Activated naive CD8-positive, alpha-beta T cell treated with anti-CD3 and anti-CD28 coated beads for 36 hours (primary cell): Measurements from ENCODE around the gene SDHAF1. TPM values are rescaled to one million over a fixed set of nuclear protein-coding genes. Genes with fewer than 3 reads are reported as not detected.
"Not testable (repeated sequence)": the region's sequence is repeated elsewhere in the genome, so short reads cannot be mapped to it uniquely, and the experiment has no call there.

Experiments
- DNase-seq: peaks from one replicate; pipeline ENCODE4 v3.0.0; 2021
- H3K27ac Mint-ChIP-seq: one replicate; pipeline ENCODE4 v1.8.0; 2022; ENCODE audit warnings: mild to moderate bottlenecking, moderate library complexity, mixed read lengths
- H3K27me3 Mint-ChIP-seq: one replicate; pipeline ENCODE4 v1.8.0; 2022; ENCODE audit warnings: mild to moderate bottlenecking, mixed read lengths
- H3K36me3 Mint-ChIP-seq: one replicate; pipeline ENCODE4 v1.8.0; 2021; ENCODE audit warnings: mild to moderate bottlenecking, mixed read lengths
- H3K4me1 Mint-ChIP-seq: one replicate; pipeline ENCODE4 v1.8.0; 2021; ENCODE audit warnings: mixed read lengths
- H3K4me3 Mint-ChIP-seq: one replicate; pipeline ENCODE4 v1.8.0; 2022; ENCODE audit warnings: mild to moderate bottlenecking, moderate library complexity, mixed read lengths
- H3K9me3 Mint-ChIP-seq: one replicate; pipeline ENCODE4 v1.8.0; 2022; ENCODE audit warnings: mixed read lengths
- total RNA-seq, 2 experiments: library from RNA; stranded (reverse); gene quantifications; one replicate each; pipeline ENCODE4 v1.2.3, GENCODE V29; 2021

The SDHAF1 gene
- total RNA-seq, 2 experiments from 2014 or later: 22.6 to 23.1 TPM

- H3K9me3 Mint-ChIP-seq: no peaks in the 10 kb centered on the region
- peak; percentile 53 for DNase-seq
- H3K27me3 Mint-ChIP-seq: peaks cover 34% of the 10 kb centered on the region
- H3K27ac Mint-ChIP-seq: no peak overlapping the region
- no peaks in the 10 kb centered on the region for H3K36me3 Mint-ChIP-seq
- no peak overlapping the region for H3K4me3 Mint-ChIP-seq
- H3K4me1 Mint-ChIP-seq: no peaks in the 10 kb centered on the region
Measured at GRCh38 chr19:35977446-35978222, 17.4 kb upstream of the SDHAF1 start.

GRCh38 chr19:35978271-35978670 lies 16.7 kb upstream of the SDHAF1 start:
- H3K4me3 Mint-ChIP-seq: no peak overlapping the region
- H3K9me3 Mint-ChIP-seq: no peaks in the 10 kb centered on the region
- H3K27ac Mint-ChIP-seq: no peak overlapping the region
- H3K27me3 Mint-ChIP-seq: peaks cover 39% of the 10 kb centered on the region
- no peaks in the 10 kb centered on the region for H3K36me3 Mint-ChIP-seq
- no peak for DNase-seq
- H3K4me1 Mint-ChIP-seq: no peaks in the 10 kb centered on the region

GRCh38 chr19:35978832-35979365 lies 16.1 kb upstream of the SDHAF1 start:
- H3K27ac Mint-ChIP-seq: no peak overlapping the region
- no peaks in the 10 kb centered on the region for H3K36me3 Mint-ChIP-seq
- H3K27me3 Mint-ChIP-seq: peaks cover 39% of the 10 kb centered on the region
- H3K4me3 Mint-ChIP-seq: no peak overlapping the region
- no peaks in the 10 kb centered on the region for H3K4me1 Mint-ChIP-seq
- no peaks in the 10 kb centered on the region for H3K9me3 Mint-ChIP-seq
- no peak for DNase-seq

GRCh38 chr19:35980997-35981396 lies 14.0 kb upstream of the SDHAF1 start:
- peaks cover 50% of the 10 kb centered on the region for H3K27me3 Mint-ChIP-seq
- not testable (repeated sequence) for H3K4me1 Mint-ChIP-seq, H3K27ac Mint-ChIP-seq, H3K36me3 Mint-ChIP-seq, DNase-seq, H3K4me3 Mint-ChIP-seq, H3K9me3 Mint-ChIP-seq

GRCh38 chr19:35983177-35983576 lies 11.8 kb upstream of the SDHAF1 start:
- no peak overlapping the region for H3K27ac Mint-ChIP-seq
- peaks cover 60% of the 10 kb centered on the region for H3K27me3 Mint-ChIP-seq

GRCh38 chr19:35986111-35986510 lies 8.9 kb upstream of the SDHAF1 start:
- H3K4me3 Mint-ChIP-seq: no peak overlapping the region
- H3K36me3 Mint-ChIP-seq: no peaks in the 10 kb centered on the region
- H3K27ac Mint-ChIP-seq: no peak overlapping the region
- peaks cover 48% of the 10 kb centered on the region for H3K27me3 Mint-ChIP-seq
- peaks cover 2% of the 10 kb centered on the region for H3K4me1 Mint-ChIP-seq
- peaks cover 1% of the 10 kb centered on the region for H3K9me3 Mint-ChIP-seq
- no peak for DNase-seq

More at GRCh38 chr19:35983177-35983576, 11.8 kb upstream of the SDHAF1 start:
- Mint-ChIP-seq H3K36me3 (no peaks in the 10 kb centered on the region), H3K4me3 (no peak overlapping the region), H3K4me1 (peaks cover 2% of the 10 kb centered on the region), H3K9me3 (peaks cover 1% of the 10 kb centered on the region)
- DNase-seq: no peak

- no peaks in the 10 kb centered on the region for H3K36me3 Mint-ChIP-seq
- no peak overlapping the region for H3K27ac Mint-ChIP-seq
- peaks cover 48% of the 10 kb centered on the region for H3K27me3 Mint-ChIP-seq
- peaks cover 2% of the 10 kb centered on the region for H3K4me1 Mint-ChIP-seq
- peak; percentile 28 for DNase-seq
- H3K9me3 Mint-ChIP-seq: peaks cover 1% of the 10 kb centered on the region
- peak overlapping the region; percentile 71 for H3K4me3 Mint-ChIP-seq
Measured at GRCh38 chr19:35986664-35987570, 8.1 kb upstream of the SDHAF1 start.

GRCh38 chr19:35987571-35987896 lies 7.5 kb upstream of the SDHAF1 start:
- DNase-seq: no peak
- H3K36me3 Mint-ChIP-seq: no peaks in the 10 kb centered on the region
- H3K4me3 Mint-ChIP-seq: no peak overlapping the region
- no peak overlapping the region for H3K27ac Mint-ChIP-seq
- peaks cover 2% of the 10 kb centered on the region for H3K4me1 Mint-ChIP-seq
- peaks cover 1% of the 10 kb centered on the region for H3K9me3 Mint-ChIP-seq
- H3K27me3 Mint-ChIP-seq: peaks cover 48% of the 10 kb centered on the region

- Mint-ChIP-seq H3K27me3 (peaks cover 38% of the 10 kb centered on the region), H3K4me1 (peaks cover 2% of the 10 kb centered on the region), H3K4me3 (no peak overlapping the region), H3K9me3 (peaks cover 1% of the 10 kb centered on the region), H3K27ac (no peak overlapping the region), H3K36me3 (no peaks in the 10 kb centered on the region)
- DNase-seq: no peak
Measured at GRCh38 chr19:35988824-35989223, 6.2 kb upstream of the SDHAF1 start.

GRCh38 chr19:35990156-35990555 lies 4.8 kb upstream of the SDHAF1 start:
- H3K36me3 Mint-ChIP-seq: no peaks in the 10 kb centered on the region
- H3K4me3 Mint-ChIP-seq: no peak overlapping the region
- peaks cover 1% of the 10 kb centered on the region for H3K9me3 Mint-ChIP-seq
- peaks cover 6% of the 10 kb centered on the region for H3K4me1 Mint-ChIP-seq
- no peak for DNase-seq
- H3K27me3 Mint-ChIP-seq: peaks cover 30% of the 10 kb centered on the region
- H3K27ac Mint-ChIP-seq: no peak overlapping the region

GRCh38 chr19:35990771-35991730 lies 3.9 kb upstream of the SDHAF1 start:
- H3K9me3 Mint-ChIP-seq: peaks cover 1% of the 10 kb centered on the region
- H3K4me1 Mint-ChIP-seq: peaks cover 11% of the 10 kb centered on the region
- peaks cover 4% of the 10 kb centered on the region for H3K36me3 Mint-ChIP-seq
- peaks cover 21% of the 10 kb centered on the region for H3K27me3 Mint-ChIP-seq
- no peak for DNase-seq
- no peak overlapping the region for H3K27ac Mint-ChIP-seq
- H3K4me3 Mint-ChIP-seq: no peak overlapping the region

GRCh38 chr19:35991731-35992450 lies 3.1 kb upstream of the SDHAF1 start:
- no peak overlapping the region for H3K4me3 Mint-ChIP-seq
- no peak for DNase-seq
- peaks cover 14% of the 10 kb centered on the region for H3K27me3 Mint-ChIP-seq
- peaks cover 1% of the 10 kb centered on the region for H3K9me3 Mint-ChIP-seq
- H3K4me1 Mint-ChIP-seq: peaks cover 16% of the 10 kb centered on the region
- H3K36me3 Mint-ChIP-seq: peaks cover 13% of the 10 kb centered on the region
- H3K27ac Mint-ChIP-seq: no peak overlapping the region

GRCh38 chr19:35992907-35993765 lies 1.9 kb upstream of the SDHAF1 start:
- Mint-ChIP-seq H3K9me3 (no peaks in the 10 kb centered on the region), H3K27ac (no peak overlapping the region), H3K27me3 (peaks cover 5% of the 10 kb centered on the region), H3K36me3 (peaks cover 15% of the 10 kb centered on the region), H3K4me1 (peaks cover 23% of the 10 kb centered on the region), H3K4me3 (no peak overlapping the region)
- DNase-seq: no peak
